MM.1S (cell line): ENCODE results near the gene BANK1.

Experiments
- DNase-seq: peaks from one replicate; pipeline ENCODE4 v3.0.0-alpha.2; 2015
- H2AFZ ChIP-seq: fragments of 300-600 bp; sonication (generic); 2 replicates; pipeline ENCODE4 v1.6.0; 2016; ENCODE audit warnings: antibody characterized with exemption, low read length
- H3F3A ChIP-seq: fragments of 300-600 bp; sonication (generic); 2 replicates; pipeline ENCODE4 v1.6.1; 2016; ENCODE audit warnings: mild to moderate bottlenecking, antibody characterized with exemption, low read length, moderate library complexity, mixed read lengths; ENCODE audit not compliant: insufficient read depth
- H3K27ac ChIP-seq: fragments of 300-600 bp; sonication (generic); 2 replicates; pipeline ENCODE4 v1.5.1; 2016; ENCODE audit warnings: mild to moderate bottlenecking, low read length
- H3K27me3 ChIP-seq: fragments of 300-600 bp; sonication (generic); replicated peaks from 2 replicates; pipeline ENCODE4 v1.6.0; 2016; ENCODE audit warnings: low read length; ENCODE audit not compliant: insufficient read depth
- H3K36me3 ChIP-seq: fragments of 300-600 bp; sonication (generic); replicated peaks from 2 replicates; pipeline ENCODE4 v1.6.1; 2016; ENCODE audit warnings: mild to moderate bottlenecking, low read length, mixed read lengths; ENCODE audit not compliant: insufficient read depth
- H3K4me1 ChIP-seq: fragments of 300-600 bp; sonication (generic); 2 replicates; pipeline ENCODE4 v1.6.1; 2016; ENCODE audit warnings: low read length, mixed read lengths
- H3K4me2 ChIP-seq: fragments of 300-600 bp; sonication (generic); 2 replicates; pipeline ENCODE4 v1.6.0; 2016; ENCODE audit warnings: low read depth, low read length
- H3K4me3 ChIP-seq: fragments of 300-600 bp; sonication (generic); 2 replicates; pipeline ENCODE4 v1.5.1; 2016; ENCODE audit warnings: low read length, mixed read lengths
- H3K79me2 ChIP-seq: fragments of 300-600 bp; sonication (generic); 2 replicates; pipeline ENCODE4 v1.6.1; 2016; ENCODE audit warnings: mixed run types, low read length, mixed read lengths
- H3K9ac ChIP-seq: fragments of 300-600 bp; sonication (generic); 2 replicates; pipeline ENCODE4 v1.6.1; 2016; ENCODE audit warnings: low read length, mixed read lengths
- H3K9me2 ChIP-seq: fragments of 300-600 bp; sonication (generic); replicated peaks from 2 replicates; pipeline ENCODE4 v1.6.1; 2016; ENCODE audit warnings: mild to moderate bottlenecking, low read length, mixed read lengths; ENCODE audit not compliant: insufficient read depth
- H3K9me3 ChIP-seq: fragments of 300-600 bp; sonication (generic); replicated peaks from 2 replicates; pipeline ENCODE4 v1.6.1; 2016; ENCODE audit warnings: mild to moderate bottlenecking, low read length, mixed read lengths; ENCODE audit not compliant: insufficient read depth
- H4K20me1 ChIP-seq: fragments of 300-600 bp; sonication (generic); 2 replicates; pipeline ENCODE4 v1.6.1; 2016; ENCODE audit warnings: mild to moderate bottlenecking, low read length, moderate library complexity, mixed read lengths; ENCODE audit not compliant: insufficient read depth
- CTCF ChIP-seq: fragments of 300-600 bp; sonication (generic); IDR thresholded peaks from 2 replicates; pipeline ENCODE4 v1.5.1; 2016; ENCODE audit warnings: antibody characterized with exemption, low read length, mixed read lengths
- EZH2 ChIP-seq: fragments of 300-600 bp; sonication (generic); optimal IDR thresholded peaks from 2 replicates; pipeline ENCODE3; 2017; ENCODE audit warnings: low read depth, mild to moderate bottlenecking, antibody characterized with exemption, low read length, mixed read lengths
- EZH2phosphoT487 ChIP-seq: fragments of 300-600 bp; sonication (generic); IDR thresholded peaks from 2 replicates; pipeline ENCODE4 v1.6.1; 2018; ENCODE audit warnings: antibody characterized with exemption, low read length

BANK1 gene

DNA sequence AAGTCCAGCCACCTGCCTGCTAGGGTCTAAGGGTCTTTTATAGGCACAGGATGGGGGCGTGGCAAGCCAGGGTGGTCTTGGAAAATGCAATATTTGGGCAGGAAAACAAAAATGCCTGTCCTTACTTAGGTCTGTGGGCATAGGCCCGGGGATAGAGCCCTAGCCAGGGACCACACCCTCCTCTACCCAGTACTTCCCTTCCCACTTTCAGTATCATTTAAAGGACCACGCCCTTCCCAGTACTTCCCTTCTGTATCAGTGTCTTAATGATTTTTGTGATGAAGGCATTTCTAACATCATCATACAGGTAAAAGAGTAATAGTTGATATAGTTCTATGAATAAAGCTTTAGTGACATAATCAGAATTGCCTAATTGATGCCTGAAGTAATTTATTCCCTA lies 11.4 kb downstream of the BANK1 start:
- no peak overlapping the region for H3K27ac ChIP-seq

DNA sequence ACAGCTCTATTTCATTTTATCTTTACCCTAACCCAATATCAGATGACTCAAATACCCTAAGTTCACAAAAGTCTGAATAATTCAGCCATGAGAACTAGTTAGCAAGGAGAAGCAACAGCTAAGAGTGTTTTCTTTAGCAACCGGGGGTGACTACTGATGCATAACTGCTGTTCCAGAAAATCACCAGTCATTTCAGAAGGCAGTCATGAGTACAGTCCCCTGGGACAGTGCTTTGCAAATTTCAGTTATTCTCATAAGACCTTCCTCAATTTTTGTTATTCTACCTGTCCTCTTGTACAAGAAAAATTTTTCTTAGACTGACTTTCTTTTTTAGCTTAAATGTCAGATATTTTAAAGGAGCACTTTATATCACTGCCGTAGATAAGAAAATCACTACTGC lies 16.4 kb downstream of the BANK1 start:
- Histone ChIP-seq H3K4me3 (no peak overlapping the region), H3K27me3 (no peaks in the 10 kb centered on the region), H3K9ac (no peak overlapping the region), H3F3A (no peaks in the 10 kb centered on the region), H3K9me2 (no peaks in the 10 kb centered on the region), H3K9me3 (no peaks in the 10 kb centered on the region), H3K27ac (no peak overlapping the region; the same call in 1 of the 2 replicates), H3K4me1 (no peaks in the 10 kb centered on the region), H2AFZ (no peak overlapping the region), H4K20me1 (no peaks in the 10 kb centered on the region), H3K79me2 (no peaks in the 10 kb centered on the region), H3K4me2 (no peak overlapping the region), H3K36me3 (no peaks in the 10 kb centered on the region)
- DNase-seq, result no peak
- TF ChIP-seq EZH2phosphoT487 (no peak), EZH2 (no peak)

More for the DNA sequence above, 11.4 kb downstream of the BANK1 start:
- H3K4me3 ChIP-seq, result no peak overlapping the region
- DNase-seq, result no peak
- no peak for TF ChIP-seq CTCF
- no peak for TF ChIP-seq EZH2phosphoT487
- no peak for TF ChIP-seq EZH2
- H2AFZ ChIP-seq, result no peak overlapping the region
- H3K4me2 ChIP-seq, result no peak overlapping the region
- H3K4me1 ChIP-seq, result no peaks in the 10 kb centered on the region
- no peaks in the 10 kb centered on the region for H3K79me2 ChIP-seq
- H3F3A ChIP-seq, result no peaks in the 10 kb centered on the region
- no peaks in the 10 kb centered on the region for H3K9me2 ChIP-seq
- H3K27me3 ChIP-seq, result no peaks in the 10 kb centered on the region
- H3K9me3 ChIP-seq, result no peaks in the 10 kb centered on the region
- no peak overlapping the region for H3K9ac ChIP-seq
- no peaks in the 10 kb centered on the region for H4K20me1 ChIP-seq
- no peaks in the 10 kb centered on the region for H3K36me3 ChIP-seq

DNA sequence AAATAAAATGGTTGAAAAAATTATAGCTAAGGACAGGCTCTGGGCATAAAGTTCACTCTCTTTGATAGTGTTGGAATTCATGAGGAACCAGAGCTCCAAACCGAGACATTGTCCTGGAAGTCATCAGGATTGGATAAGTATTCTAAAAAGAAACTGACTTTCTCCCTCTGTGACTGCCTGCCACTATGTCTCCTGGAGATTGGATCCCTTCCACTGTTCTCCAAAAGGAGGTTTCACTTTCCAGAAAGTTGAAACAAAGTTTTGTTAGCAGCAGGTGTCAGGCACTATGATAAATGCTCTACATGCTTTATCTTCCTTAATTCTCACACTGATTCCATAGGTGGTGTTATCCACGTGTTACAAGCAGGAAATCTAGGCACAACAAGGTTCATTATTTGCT lies 16.8 kb downstream of the BANK1 start:
- no peaks in the 10 kb centered on the region for H3K79me2 ChIP-seq
- no peaks in the 10 kb centered on the region for H3F3A ChIP-seq
- H3K27ac ChIP-seq, result no peak overlapping the region
- no peaks in the 10 kb centered on the region for H3K9me2 ChIP-seq
- H3K4me2 ChIP-seq, result no peak overlapping the region
- TF ChIP-seq EZH2phosphoT487 (no peak), CTCF (no peak)
- no peaks in the 10 kb centered on the region for H3K9me3 ChIP-seq
- no peaks in the 10 kb centered on the region for H3K27me3 ChIP-seq
- no peaks in the 10 kb centered on the region for H3K4me1 ChIP-seq
- no peaks in the 10 kb centered on the region for H3K36me3 ChIP-seq
- H3K9ac ChIP-seq, result no peak overlapping the region
- no peak for DNase-seq
- H4K20me1 ChIP-seq, result no peaks in the 10 kb centered on the region
- no peak overlapping the region for H2AFZ ChIP-seq
- no peak overlapping the region for H3K4me3 ChIP-seq

DNA sequence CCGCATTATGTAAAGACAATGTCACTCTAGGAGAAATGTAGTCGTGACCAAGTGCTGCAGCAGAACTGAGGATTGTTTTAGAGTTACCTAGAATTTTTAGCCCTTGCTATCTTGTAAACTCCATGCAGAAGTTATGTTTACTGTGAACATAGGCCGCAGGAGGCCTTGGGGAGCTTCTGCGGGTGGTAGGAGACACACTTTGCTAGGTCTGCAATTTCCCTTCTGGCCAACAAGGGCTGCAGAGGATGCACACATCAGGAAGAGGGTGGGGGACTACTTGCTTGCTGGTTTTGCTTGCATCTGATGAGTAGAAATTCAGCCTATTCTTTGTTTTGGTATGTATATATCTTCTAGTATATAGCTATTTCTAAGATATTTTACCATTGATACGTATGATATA lies 23.1 kb downstream of the BANK1 start:
- H3K36me3 ChIP-seq, result no peaks in the 10 kb centered on the region
- no peak overlapping the region for H3K9ac ChIP-seq
- H3K79me2 ChIP-seq, result no peaks in the 10 kb centered on the region
- no peaks in the 10 kb centered on the region for H4K20me1 ChIP-seq
- no peaks in the 10 kb centered on the region for H3K9me3 ChIP-seq
- H3K9me2 ChIP-seq, result no peaks in the 10 kb centered on the region
- H3K27ac ChIP-seq, result no peak overlapping the region
- no peaks in the 10 kb centered on the region for H3F3A ChIP-seq
- H3K4me2 ChIP-seq, result no peak overlapping the region
- H2AFZ ChIP-seq, result no peak overlapping the region
- no peaks in the 10 kb centered on the region for H3K27me3 ChIP-seq
- TF ChIP-seq EZH2phosphoT487, result no peak
- TF ChIP-seq CTCF, result no peak
- TF ChIP-seq EZH2, result no peak
- no peaks in the 10 kb centered on the region for H3K4me1 ChIP-seq
- DNase-seq, result no peak
- H3K4me3 ChIP-seq, result no peak overlapping the region
